Calu3 (cell line): ENCODE data around the gene TRRAP. TPM values are rescaled to one million over a fixed set of nuclear protein-coding genes. Genes with fewer than 3 reads are reported as not detected.

Experiments
- BruUV-seq: library from RNA; stranded (reverse); fragments of 400-500 nt; replicated peaks from 2 replicates; lab custom pipeline; 2021; lab: Mats Ljungman, UMichigan
- CTCF ChIA-PET: fragments of 300-600 bp; sonication (Branson Sonifier 250); formaldehyde crosslinking; loops from one replicate; lab custom pipeline; 2022; ENCODE audit warnings: antibody characterized with exemption; lab: Charles Lee
- DNase-seq: peaks from one replicate; pipeline ENCODE4 v3.0.0; 2022
- H3K27ac Mint-ChIP-seq: one replicate; pipeline ENCODE4 v1.8.0; 2022; ENCODE audit warnings: mixed read lengths; ENCODE audit not compliant: unreplicated experiment
- H3K27me3 Mint-ChIP-seq: one replicate; pipeline ENCODE4 v1.8.0; 2022; ENCODE audit warnings: mixed read lengths; ENCODE audit not compliant: unreplicated experiment
- H3K36me3 Mint-ChIP-seq: one replicate; pipeline ENCODE4 v1.8.0; 2022; ENCODE audit warnings: mild to moderate bottlenecking, moderate library complexity, mixed read lengths; ENCODE audit not compliant: insufficient read depth, unreplicated experiment
- H3K4me1 Mint-ChIP-seq: one replicate; pipeline ENCODE4 v1.8.0; 2022; ENCODE audit warnings: mild to moderate bottlenecking, low read depth, mixed read lengths; ENCODE audit not compliant: unreplicated experiment
- H3K4me3 Mint-ChIP-seq: one replicate; pipeline ENCODE4 v1.8.0; 2022; ENCODE audit warnings: mild to moderate bottlenecking, low read depth, moderate library complexity, mixed read lengths; ENCODE audit not compliant: unreplicated experiment
- H3K9me3 Mint-ChIP-seq: one replicate; pipeline ENCODE4 v1.8.0; 2022; ENCODE audit warnings: low read depth, mixed read lengths; ENCODE audit not compliant: unreplicated experiment
- CTCF ChIP-seq: fragments of 200-600 bp; IDR thresholded peaks from one replicate; pipeline ENCODE4 v1.8.0; 2022; ENCODE audit warnings: antibody characterized with exemption; ENCODE audit not compliant: unreplicated experiment
- intact Hi-C: fragments of 100-400 bp; cut with micrococcal nuclease; formaldehyde crosslinking; loops from one replicate; pipeline ENCODE4 v1.10.0; 2022; ENCODE audit not compliant: unreplicated experiment
- total RNA-seq: library from RNA; stranded (reverse); gene quantifications from 2 replicates; pipeline ENCODE4 v1.2.3, GENCODE V29; 2022

Gene TRRAP
- total RNA-seq, 1 experiment from 2014 or later: 30.9 TPM

GRCh38 chr7:98913026-98913425 lies 34.7 kb downstream of the TRRAP start:
- Mint-ChIP-seq H3K27me3 (no peaks in the 10 kb centered on the region), H3K9me3 (no peaks in the 10 kb centered on the region), H3K27ac (no peak overlapping the region), H3K36me3 (peaks cover 13% of the 10 kb centered on the region), H3K4me1 (no peaks in the 10 kb centered on the region), H3K4me3 (no peak overlapping the region)
- DNase-seq: no peak
- CTCF ChIA-PET: no interaction called here
- BruUV-seq: no TSS peak
- TF ChIP-seq CTCF: no peak
- intact Hi-C loops: no loop called here

GRCh38 chr7:98913612-98914011 lies 35.3 kb downstream of the TRRAP start:
- intact Hi-C loops: no loop called here
- DNase-seq: no peak
- Mint-ChIP-seq H3K27me3 (no peaks in the 10 kb centered on the region), H3K36me3 (peaks cover 13% of the 10 kb centered on the region), H3K9me3 (no peaks in the 10 kb centered on the region), H3K4me1 (no peaks in the 10 kb centered on the region), H3K27ac (no peak overlapping the region), H3K4me3 (no peak overlapping the region)
- no TSS peak for BruUV-seq
- CTCF ChIA-PET: no interaction called here
- TF ChIP-seq CTCF: no peak

GRCh38 chr7:98917331-98917730 lies 39.0 kb downstream of the TRRAP start:
- no peak for TF ChIP-seq CTCF
- Mint-ChIP-seq H3K4me3 (no peak overlapping the region), H3K9me3 (no peaks in the 10 kb centered on the region), H3K27ac (no peak overlapping the region), H3K4me1 (peaks cover 2% of the 10 kb centered on the region), H3K36me3 (peaks cover 19% of the 10 kb centered on the region), H3K27me3 (no peaks in the 10 kb centered on the region)
- no peak for DNase-seq
- no TSS peak for BruUV-seq
- CTCF ChIA-PET: no interaction called here
- intact Hi-C loops: no loop called here

- Mint-ChIP-seq H3K9me3 (no peaks in the 10 kb centered on the region), H3K36me3 (peaks cover 25% of the 10 kb centered on the region), H3K27me3 (no peaks in the 10 kb centered on the region), H3K4me1 (peaks cover 7% of the 10 kb centered on the region), H3K4me3 (no peak overlapping the region), H3K27ac (no peak overlapping the region)
- CTCF ChIA-PET: no interaction called here
- DNase-seq: no peak
- no peak for TF ChIP-seq CTCF
- no TSS peak for BruUV-seq
- intact Hi-C loops: no loop called here
These were observed 43.5 kb downstream of the TRRAP start for GRCh38 chr7:98921608-98922372.
